WTC11 (cell line): ENCODE results near the gene ZBTB16. TPM values are rescaled to one million over a fixed set of nuclear protein-coding genes. Genes with fewer than 3 reads are reported as not detected.

Source experiments
- ATAC-seq: fragments of 200-7000 bp; cut with Tn5 transposase; 2 replicates; pipeline ENCODE4 v1.10.0; 2021; ENCODE audit warnings: mild to moderate bottlenecking, moderate library complexity
- CTCF ChIA-PET: fragments of 300-600 bp; sonication (Branson Sonifier 250); formaldehyde crosslinking; loops from one replicate; lab custom pipeline; 2021; ENCODE audit warnings: antibody characterized with exemption; lab: Charles Lee
- POLR2A ChIA-PET: fragments of 350-600 bp; sonication (Branson Sonifier 250); formaldehyde crosslinking; loops from one replicate; lab custom pipeline; 2021; ENCODE audit warnings: antibody characterized with exemption; lab: Charles Lee
- DNase-seq: peaks from one replicate; pipeline ENCODE4 v3.0.0; 2021; ENCODE audit warnings: low spot score
- H3K27ac Mint-ChIP-seq: 2 replicates; pipeline ENCODE4 v1.8.0; 2021; ENCODE audit warnings: mixed read lengths
- H3K27me3 Mint-ChIP-seq: 2 replicates; pipeline ENCODE4 v1.8.0; 2021; ENCODE audit warnings: low read depth, mild to moderate bottlenecking, moderate library complexity, mixed read lengths
- H3K36me3 Mint-ChIP-seq: 2 replicates; pipeline ENCODE4 v1.8.0; 2021; ENCODE audit warnings: mixed read lengths
- H3K4me1 Mint-ChIP-seq: 2 replicates; pipeline ENCODE4 v1.8.0; 2022; ENCODE audit warnings: mixed read lengths
- H3K4me3 Mint-ChIP-seq: 2 replicates; pipeline ENCODE4 v1.8.0; 2021; ENCODE audit warnings: mild to moderate bottlenecking, moderate library complexity, mixed read lengths
- H3K9me3 Mint-ChIP-seq: 2 replicates; pipeline ENCODE4 v1.8.0; 2021; ENCODE audit warnings: mixed read lengths
- AFF4 ChIP-seq: sonication (generic); formaldehyde crosslinking; IDR thresholded peaks from 2 replicates; pipeline ENCODE4 v1.8.1; 2023; ENCODE audit warnings: mild to moderate bottlenecking, missing genetic modification reagents, borderline replicate concordance
- ATF1 ChIP-seq: sonication (generic); formaldehyde crosslinking; IDR thresholded peaks from 2 replicates; pipeline ENCODE4 v1.8.1; 2023; ENCODE audit warnings: mild to moderate bottlenecking, moderate library complexity, missing genetic modification reagents
- CREB1 ChIP-seq: sonication (generic); formaldehyde crosslinking; IDR thresholded peaks from 2 replicates; pipeline ENCODE4 v1.8.0; 2023; ENCODE audit warnings: mild to moderate bottlenecking, missing genetic modification reagents
- E2F5 ChIP-seq: sonication (generic); formaldehyde crosslinking; IDR thresholded peaks from 2 replicates; pipeline ENCODE4 v1.8.1; 2022; ENCODE audit warnings: mild to moderate bottlenecking, moderate library complexity, missing genetic modification reagents
- ESRRA ChIP-seq: sonication (generic); formaldehyde crosslinking; IDR thresholded peaks from 2 replicates; pipeline ENCODE4 v1.8.1; 2022; ENCODE audit warnings: mild to moderate bottlenecking, missing genetic modification reagents, borderline replicate concordance
- GRHL2 ChIP-seq: fragments of 250-450 bp; sonication (Bioruptor Pico); IDR thresholded peaks from 2 replicates; pipeline ENCODE4 v1.8.0; 2022; ENCODE audit warnings: mild to moderate bottlenecking, moderate library complexity; ENCODE audit not compliant: insufficient replicate concordance, severe bottlenecking
- HMGXB4 ChIP-seq: sonication (generic); formaldehyde crosslinking; IDR thresholded peaks from 2 replicates; pipeline ENCODE4 v1.8.1; 2023; ENCODE audit warnings: mild to moderate bottlenecking, moderate library complexity, missing genetic modification reagents
- IRF1 ChIP-seq: sonication (generic); formaldehyde crosslinking; IDR thresholded peaks from 2 replicates; pipeline ENCODE4 v1.8.0; 2023; ENCODE audit warnings: missing genetic modification reagents
- KAT7 ChIP-seq: sonication (generic); formaldehyde crosslinking; IDR thresholded peaks from 2 replicates; pipeline ENCODE4 v1.8.1; 2023; ENCODE audit warnings: missing genetic modification reagents, mild to moderate bottlenecking, borderline replicate concordance
- MXD4 ChIP-seq: fragments of 250-450 bp; sonication (Bioruptor Pico); IDR thresholded peaks from 2 replicates; pipeline ENCODE4 v1.8.0; 2021; ENCODE audit warnings: mild to moderate bottlenecking, moderate library complexity, borderline replicate concordance
- MYBL2 ChIP-seq: sonication (generic); formaldehyde crosslinking; IDR thresholded peaks from 2 replicates; pipeline ENCODE4 v1.8.1; 2023; ENCODE audit warnings: mild to moderate bottlenecking, moderate library complexity, missing genetic modification reagents
- NR1H2 ChIP-seq: sonication (generic); formaldehyde crosslinking; IDR thresholded peaks from 2 replicates; pipeline ENCODE4 v1.9.0; 2021; ENCODE audit warnings: mild to moderate bottlenecking, moderate library complexity, missing genetic modification reagents
- PRDM15 ChIP-seq: sonication (generic); formaldehyde crosslinking; IDR thresholded peaks from 2 replicates; pipeline ENCODE4 v1.8.0; 2022; ENCODE audit warnings: missing genetic modification reagents
- ZBTB43 ChIP-seq: sonication (generic); formaldehyde crosslinking; IDR thresholded peaks from 2 replicates; pipeline ENCODE4 v1.8.1; 2023; ENCODE audit warnings: mild to moderate bottlenecking, missing genetic modification reagents
- ZSCAN18 ChIP-seq: fragments of 250-450 bp; sonication (Bioruptor Pico); IDR thresholded peaks from 2 replicates; pipeline ENCODE4 v2.1.2; 2022; ENCODE audit warnings: mild to moderate bottlenecking, moderate library complexity
- total RNA-seq: library from RNA; stranded (reverse); gene quantifications from 3 replicates; pipeline ENCODE4 v1.2.3, GENCODE V29; 2021

Gene ZBTB16
- total RNA-seq, 1 experiment from 2014 or later = 0.57 TPM

GRCh38 chr11:114152785-114153184 lies 93.3 kb downstream of the ZBTB16 start (continued):
- no peak for TF ChIP-seq ZBTB43
- no peak for TF ChIP-seq E2F5 (CRISPR knock-in tag)
- TF ChIP-seq ZSCAN18 (CRISPR knock-in tag) = no peak
- TF ChIP-seq CREB1 (CRISPR knock-in tag) = no peak
- TF ChIP-seq, all 79 proteins: peak for 0

GRCh38 chr11:114153224-114153623 lies 93.7 kb downstream of the ZBTB16 start:
- no peak for ATAC-seq
- H3K27me3 Mint-ChIP-seq = no peaks in the 10 kb centered on the region; the same call in 1 of the 2 replicates
- ChIA-PET POLR2A (no interaction called here), CTCF (no interaction called here)
- no peaks in the 10 kb centered on the region for H3K9me3 Mint-ChIP-seq
- no peak for DNase-seq
- no peaks in the 10 kb centered on the region for H3K36me3 Mint-ChIP-seq
- TF ChIP-seq MXD4 (CRISPR knock-in tag) (no peak), E2F5 (CRISPR knock-in tag) (no peak), PRDM15 (CRISPR knock-in tag) (no peak), KAT7 (no peak), MYBL2 (CRISPR knock-in tag) (no peak), ESRRA (no peak), IRF1 (CRISPR knock-in tag) (no peak), GRHL2 (CRISPR knock-in tag) (no peak), ATF1 (CRISPR knock-in tag) (no peak), AFF4 (CRISPR knock-in tag) (no peak), NR1H2 (CRISPR knock-in tag) (no peak), HMGXB4 (CRISPR knock-in tag) (no peak)
- H3K4me3 Mint-ChIP-seq = no peak overlapping the region
- no peaks in the 10 kb centered on the region for H3K4me1 Mint-ChIP-seq
- H3K27ac Mint-ChIP-seq = no peak overlapping the region
